GM12878 (cell line): ENCODE data around the gene SNX22. TPM values are rescaled to one million over a fixed set of nuclear protein-coding genes. Genes with fewer than 3 reads are reported as not detected.

Source experiments
- ATAC-seq: fragments of 200-7000 bp; cut with Tn5 transposase; 3 replicates; pipeline ENCODE4 v1.9.1; 2020; ENCODE audit warnings: mild to moderate bottlenecking, moderate library complexity
- BruUV-seq: library from RNA; stranded (reverse); fragments of 400-500 nt; replicated peaks from 2 replicates; lab custom pipeline; 2021; lab: Mats Ljungman, UMichigan
- CTCF ChIA-PET: fragments of 300-600 bp; sonication (Branson Sonifier 250); formaldehyde crosslinking; extraction: SDS; loops from one replicate; lab custom pipeline; 2021; ENCODE audit warnings: inconsistent platforms; lab: Yijun Ruan, JAX
- POLR2A ChIA-PET: fragments of 350-600 bp; formaldehyde crosslinking; extraction: SDS; loops from one replicate; lab custom pipeline; 2021; ENCODE audit warnings: inconsistent platforms; lab: Charles Lee
- RAD21 ChIA-PET: fragments of 300-600 bp; sonication (Branson Sonifier 250); formaldehyde crosslinking; loops from one replicate; lab custom pipeline; 2023; ENCODE audit warnings: antibody characterized with exemption; ENCODE audit not compliant: unreplicated experiment; lab: Charles Lee
- SMC1A ChIA-PET: fragments of 300-600 bp; sonication (Branson Sonifier 250); formaldehyde crosslinking; loops from one replicate; lab custom pipeline; 2023; ENCODE audit not compliant: unreplicated experiment, uncharacterized antibody; lab: Charles Lee
- DNase-seq: peaks from one replicate; pipeline ENCODE4 v3.0.0-alpha.2; 2011; ENCODE audit warnings: low read depth, low spot score
- FAIRE-seq: peaks from 3 replicates; lab custom pipeline; 2011; peaks lifted over from hg19 to GRCh38; lab: Jason Lieb, UNC
- H2AFZ ChIP-seq: 2 replicates; pipeline ENCODE4 v1.6.0; 2011; ENCODE audit warnings: low read depth, low read length, control low read depth; ENCODE audit not compliant: control insufficient read depth
- H3K27ac ChIP-seq: 2 replicates; pipeline ENCODE4 v1.5.1; 2011; ENCODE audit warnings: control low read depth; ENCODE audit not compliant: control insufficient read depth, insufficient read depth
- H3K27me3 ChIP-seq, 2 experiments: replicated peaks in 1 of 2; 2 replicates each; pipeline versions ENCODE4 v1.6.0 to v1.6.1; 2011; ENCODE audit warnings: low read length in 1 of 2; ENCODE audit not compliant: control insufficient read depth in 2 of 2, insufficient read depth in 2 of 2
- H3K36me3 ChIP-seq, 2 experiments: 2 replicates each; pipeline ENCODE4 v1.5.1; 2011; ENCODE audit warnings: low read length in 1 of 2; ENCODE audit not compliant: control insufficient read depth in 2 of 2, insufficient read depth in 2 of 2
- H3K4me1 ChIP-seq: 2 replicates; pipeline ENCODE4 v1.6.1; 2011; ENCODE audit warnings: mild to moderate bottlenecking, low read length, moderate library complexity, mixed read lengths; ENCODE audit not compliant: control insufficient read depth, insufficient read depth
- H3K4me2 ChIP-seq: 2 replicates; pipeline ENCODE4 v1.6.0; 2011; ENCODE audit warnings: control low read depth; ENCODE audit not compliant: control insufficient read depth, insufficient read depth
- H3K4me3 ChIP-seq: fragments of 200-600 bp; sonication (generic); 2 replicates; pipeline ENCODE4 v1.5.1; 2016
- H3K79me2 ChIP-seq: 2 replicates; pipeline ENCODE4 v1.6.0; 2011; ENCODE audit warnings: low read length; ENCODE audit not compliant: control insufficient read depth, insufficient read depth
- H3K9ac ChIP-seq: 2 replicates; pipeline ENCODE4 v1.8.0; 2011; ENCODE audit warnings: low read length, control low read depth, mixed read lengths; ENCODE audit not compliant: control insufficient read depth, insufficient read depth
- H3K9me3 ChIP-seq: replicated peaks from 3 replicates; pipeline ENCODE4 v1.5.1; 2011; ENCODE audit warnings: mild to moderate bottlenecking, low read length; ENCODE audit not compliant: control insufficient read depth, insufficient read depth
- H4K20me1 ChIP-seq: 2 replicates; pipeline ENCODE4 v1.6.0; 2011; ENCODE audit not compliant: control insufficient read depth, insufficient read depth
- ASH2L ChIP-seq: fragments of 300-600, 200-600 bp; sonication (generic); IDR thresholded peaks from 2 replicates; pipeline ENCODE4 v1.6.1; 2017; ENCODE audit warnings: low read depth, mild to moderate bottlenecking, borderline replicate concordance
- BMI1 ChIP-seq: fragments of 450-650 bp; IDR thresholded peaks from 2 replicates; pipeline ENCODE4 v1.6.1; 2016; ENCODE audit warnings: mild to moderate bottlenecking, moderate library complexity, borderline replicate concordance
- JUNB ChIP-seq: IDR thresholded peaks from 2 replicates; pipeline ENCODE4 v1.6.1; 2016; ENCODE audit warnings: antibody characterized with exemption, mild to moderate bottlenecking
- POU2F2 ChIP-seq: IDR thresholded peaks from 3 replicates; pipeline ENCODE4 v1.6.1; 2011; ENCODE audit warnings: low read depth, mild to moderate bottlenecking, low read length, borderline replicate concordance
- SMC3 ChIP-seq: IDR thresholded peaks from 2 replicates; pipeline ENCODE4 v1.6.1; 2011; ENCODE audit warnings: low read length, improper control_type of control experiment, borderline replicate concordance
- TCF3 ChIP-seq: IDR thresholded peaks from 2 replicates; pipeline ENCODE4 v1.6.1; 2012; ENCODE audit warnings: low read depth, mild to moderate bottlenecking, low read length, borderline replicate concordance; ENCODE audit not compliant: insufficient read depth
- YBX1 ChIP-seq: fragments of 450-650 bp; IDR thresholded peaks from 2 replicates; pipeline ENCODE4 v1.6.1; 2016; ENCODE audit warnings: antibody characterized with exemption
- ZNF217 ChIP-seq: fragments of 450-650 bp; IDR thresholded peaks from 2 replicates; pipeline ENCODE4 v1.6.1; 2017; ENCODE audit warnings: antibody characterized with exemption, mild to moderate bottlenecking
- WGBS: methylation state at CpG from one replicate; pipeline ENCODE4 v1.1.6; 2016; ENCODE audit warnings: low lambda C conversion rate; ENCODE audit not compliant: insufficient replicate concordance, insufficient coverage; ENCODE audit errors: missing lambda C conversion rate; 5-methylcytosine and 5-hydroxymethylcytosine counted together
- in situ Hi-C: fragments of 300-500 bp; cut with MboI; formaldehyde crosslinking; loops from 9 replicates; pipeline ENCODE4 v1.14.3; 2018; ENCODE audit warnings: mixed read lengths
- intact Hi-C: fragments of 100-400 bp; cut with micrococcal nuclease; formaldehyde crosslinking; loops from one replicate; pipeline ENCODE4 v1.14.2; 2022; ENCODE audit not compliant: unreplicated experiment
- polyA plus RNA-seq, 11 experiments: library from polyadenylated mRNA; depleted of rRNA in 4 of 11; unstranded in 6 of 11; stranded (reverse) in 5 of 11; fragments of >200 nt; fragmentation: Nextera tagmentation in 4 of 11; fragmentation: Illumina TruSeq in 1 of 11; extraction: Ambion mirVana in 4 of 11; extraction: Trizol in 1 of 11; gene quantifications; 1 replicate in 1 of 11; 2 replicates in 10 of 11; pipeline versions ENCODE4 v1.2.1 to v1.2.3, GENCODE V29; 2011 to 2016; ENCODE audit warnings: inconsistent platforms in 2 of 11, missing spikeins in 2 of 11, low read depth in 1 of 11
- total RNA-seq, 4 experiments: library from RNA; depleted of rRNA in 3 of 4; stranded (reverse); fragments of >200 nt in 3 of 4; fragmentation: Illumina TruSeq in 1 of 4; extraction: Trizol in 1 of 4; gene quantifications; 2 replicates each; pipeline versions ENCODE4 v1.2.1 to v1.2.3, GENCODE V29; 2013 to 2021
- TF ChIP-seq, protein P1 (sequence below): fragments of 450-650 bp; formaldehyde crosslinking; IDR thresholded peaks from 2 replicates; pipeline ENCODE4 v1.5.0; 2022; ENCODE audit warnings: mild to moderate bottlenecking, missing genetic modification characterization
- TF ChIP-seq, protein P2 (sequence below): fragments of 450-650 bp; conservative IDR thresholded peaks from 2 replicates; pipeline ENCODE4 v1.6.1; 2017; ENCODE audit warnings: mild to moderate bottlenecking, moderate library complexity
- TF ChIP-seq, protein P3 (sequence below): fragments of 450-650 bp; IDR thresholded peaks from 2 replicates; pipeline ENCODE4 v1.6.1; 2016; ENCODE audit warnings: mild to moderate bottlenecking, moderate library complexity, borderline replicate concordance

The SNX22 gene
- total and polyA plus RNA-seq, 10 of the 15 experiments (the other 5 are each of a cell fraction or from before 2014, with no cell fraction given), result 4.4 to 29.0 (median 8.7) TPM

DNA sequence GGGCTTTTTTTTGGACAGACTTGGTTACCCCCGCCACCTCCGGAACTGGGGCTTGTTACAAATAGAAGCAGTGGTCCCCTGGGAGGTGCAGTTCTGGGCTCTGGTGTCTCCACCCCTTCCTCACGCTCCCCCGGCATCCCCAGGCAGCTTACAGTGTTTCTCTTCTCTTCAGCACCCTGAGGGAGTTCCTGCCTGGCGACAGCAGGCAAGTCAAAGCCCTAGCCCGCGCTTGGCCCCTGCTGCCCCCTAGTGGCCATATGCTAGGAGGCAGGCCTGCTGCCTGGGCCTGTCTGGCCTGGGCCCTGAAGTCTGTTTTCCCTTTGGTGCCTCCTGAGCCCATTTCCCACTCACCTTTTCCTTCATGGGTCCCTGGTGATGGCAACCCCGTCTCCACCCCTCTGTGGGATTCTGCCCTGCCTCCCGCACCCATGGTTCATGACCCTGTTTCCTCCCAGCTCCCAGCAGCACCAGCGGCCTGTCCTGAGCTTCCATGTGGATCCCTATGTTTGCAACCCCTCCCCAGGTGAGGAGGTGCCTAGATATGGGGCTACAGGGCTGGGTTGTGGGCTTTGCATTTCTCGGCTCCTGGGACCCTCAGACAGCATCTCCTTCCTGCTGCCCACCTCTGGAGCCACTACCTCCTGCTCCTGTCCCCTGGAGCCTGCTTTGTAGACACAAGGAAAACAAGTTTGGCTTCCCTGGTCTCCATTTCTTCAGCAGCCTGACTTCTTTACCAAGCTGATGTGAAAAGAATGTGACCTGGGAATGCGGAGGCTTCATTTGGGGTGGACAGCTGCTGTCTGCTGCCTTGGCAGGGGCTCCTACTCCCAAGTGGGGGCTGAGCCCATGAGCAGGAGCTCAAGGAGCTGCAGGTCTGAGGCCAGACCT is 2.2 kb downstream of the SNX22 start:
- Histone ChIP-seq H3K79me2 (peaks cover 29% of the 10 kb centered on the region), H4K20me1 (peaks cover 16% of the 10 kb centered on the region), H3K36me3 (peaks cover 25 to 30% of the 10 kb centered on the region in 2 experiments; a peak in 3 of 4 replicates), H3K9me3 (no peaks in the 10 kb centered on the region), H3K27ac (peak overlapping the region; percentile 30), H3K27me3 (no peaks in the 10 kb centered on the region), H2AFZ (no peak overlapping the region; the same call in 1 of the 2 replicates), H3K4me2 (peak overlapping the region; percentile 82), H3K9ac (peak overlapping the region; percentile 58; the same call in 1 of the 2 replicates), H3K4me3 (peak overlapping the region; percentile 82), H3K4me1 (peaks cover 42% of the 10 kb centered on the region)
- ChIA-PET SMC1A (interaction anchor here (0.7 to 2.7 kb wide), 21 partner anchors 9 to 574 kb away, joined by 3 to 19 read pairs (median 4); partner anchors contain the start of genes CIAO2A, DAPK2 and PPIB), RAD21 (interaction anchor here (0.6 to 3.1 kb wide), 26 partner anchors 9 to 574 kb away, joined by 3 to 29 read pairs (median 4); partner anchors contain the start of genes CIAO2A, PPIB and SNX1), CTCF (interaction anchor here (0.6 to 5.6 kb wide), 43 partner anchors 10 to 921 kb away, joined by 3 to 98 read pairs (median 4); partner anchors contain the start of genes CIAO2A, PPIB and SNX1), POLR2A (interaction anchor here (0.5 to 4.0 kb wide), 11 partner anchors 9 to 1553 kb away, joined by 3 to 32 read pairs (median 5); partner anchors contain the start of genes CIAO2A, PPIB and SNX1)
- peak; percentile 76 for ATAC-seq
- intact Hi-C loops, result loop anchor here (1.0 to 10.0 kb wide), 3 partner anchors 60 to 679 kb away; partner anchors contain the start of gene CIAO2A
- peak; percentile 92 for FAIRE-seq
- no TSS peak for BruUV-seq
- in situ Hi-C loops, result no loop called here
- peak; percentile 86 for DNase-seq
- WGBS, result 13% methylated on average over 12 of the region's 12 CpGs
- TF ChIP-seq BMI1 (no peak), ASH2L (no peak), TCF3 (no peak), YBX1 (no peak), POU2F2 (peak; percentile 84; the same call in 2 of the 3 replicates), SMC3 (peak; percentile 74; the same call in 1 of the 2 replicates), ZNF217 (no peak), JUNB (no peak)
- TF ChIP-seq, protein P1, sequence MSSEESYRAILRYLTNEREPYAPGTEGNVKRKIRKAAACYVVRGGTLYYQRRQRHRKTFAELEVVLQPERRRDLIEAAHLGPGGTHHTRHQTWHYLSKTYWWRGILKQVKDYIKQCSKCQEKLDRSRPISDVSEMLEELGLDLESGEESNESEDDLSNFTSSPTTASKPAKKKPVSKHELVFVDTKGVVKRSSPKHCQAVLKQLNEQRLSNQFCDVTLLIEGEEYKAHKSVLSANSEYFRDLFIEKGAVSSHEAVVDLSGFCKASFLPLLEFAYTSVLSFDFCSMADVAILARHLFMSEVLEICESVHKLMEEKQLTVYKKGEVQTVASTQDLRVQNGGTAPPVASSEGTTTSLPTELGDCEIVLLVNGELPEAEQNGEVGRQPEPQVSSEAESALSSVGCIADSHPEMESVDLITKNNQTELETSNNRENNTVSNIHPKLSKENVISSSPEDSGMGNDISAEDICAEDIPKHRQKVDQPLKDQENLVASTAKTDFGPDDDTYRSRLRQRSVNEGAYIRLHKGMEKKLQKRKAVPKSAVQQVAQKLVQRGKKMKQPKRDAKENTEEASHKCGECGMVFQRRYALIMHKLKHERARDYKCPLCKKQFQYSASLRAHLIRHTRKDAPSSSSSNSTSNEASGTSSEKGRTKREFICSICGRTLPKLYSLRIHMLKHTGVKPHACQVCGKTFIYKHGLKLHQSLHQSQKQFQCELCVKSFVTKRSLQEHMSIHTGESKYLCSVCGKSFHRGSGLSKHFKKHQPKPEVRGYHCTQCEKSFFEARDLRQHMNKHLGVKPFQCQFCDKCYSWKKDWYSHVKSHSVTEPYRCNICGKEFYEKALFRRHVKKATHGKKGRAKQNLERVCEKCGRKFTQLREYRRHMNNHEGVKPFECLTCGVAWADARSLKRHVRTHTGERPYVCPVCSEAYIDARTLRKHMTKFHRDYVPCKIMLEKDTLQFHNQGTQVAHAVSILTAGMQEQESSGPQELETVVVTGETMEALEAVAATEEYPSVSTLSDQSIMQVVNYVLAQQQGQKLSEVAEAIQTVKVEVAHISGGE (CRISPR knock-in tag), result no peak
- TF ChIP-seq, protein P2, sequence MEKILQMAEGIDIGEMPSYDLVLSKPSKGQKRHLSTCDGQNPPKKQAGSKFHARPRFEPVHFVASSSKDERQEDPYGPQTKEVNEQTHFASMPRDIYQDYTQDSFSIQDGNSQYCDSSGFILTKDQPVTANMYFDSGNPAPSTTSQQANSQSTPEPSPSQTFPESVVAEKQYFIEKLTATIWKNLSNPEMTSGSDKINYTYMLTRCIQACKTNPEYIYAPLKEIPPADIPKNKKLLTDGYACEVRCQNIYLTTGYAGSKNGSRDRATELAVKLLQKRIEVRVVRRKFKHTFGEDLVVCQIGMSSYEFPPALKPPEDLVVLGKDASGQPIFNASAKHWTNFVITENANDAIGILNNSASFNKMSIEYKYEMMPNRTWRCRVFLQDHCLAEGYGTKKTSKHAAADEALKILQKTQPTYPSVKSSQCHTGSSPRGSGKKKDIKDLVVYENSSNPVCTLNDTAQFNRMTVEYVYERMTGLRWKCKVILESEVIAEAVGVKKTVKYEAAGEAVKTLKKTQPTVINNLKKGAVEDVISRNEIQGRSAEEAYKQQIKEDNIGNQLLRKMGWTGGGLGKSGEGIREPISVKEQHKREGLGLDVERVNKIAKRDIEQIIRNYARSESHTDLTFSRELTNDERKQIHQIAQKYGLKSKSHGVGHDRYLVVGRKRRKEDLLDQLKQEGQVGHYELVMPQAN, result no peak; the same call in 1 of the 2 replicates
- TF ChIP-seq, protein P3, sequence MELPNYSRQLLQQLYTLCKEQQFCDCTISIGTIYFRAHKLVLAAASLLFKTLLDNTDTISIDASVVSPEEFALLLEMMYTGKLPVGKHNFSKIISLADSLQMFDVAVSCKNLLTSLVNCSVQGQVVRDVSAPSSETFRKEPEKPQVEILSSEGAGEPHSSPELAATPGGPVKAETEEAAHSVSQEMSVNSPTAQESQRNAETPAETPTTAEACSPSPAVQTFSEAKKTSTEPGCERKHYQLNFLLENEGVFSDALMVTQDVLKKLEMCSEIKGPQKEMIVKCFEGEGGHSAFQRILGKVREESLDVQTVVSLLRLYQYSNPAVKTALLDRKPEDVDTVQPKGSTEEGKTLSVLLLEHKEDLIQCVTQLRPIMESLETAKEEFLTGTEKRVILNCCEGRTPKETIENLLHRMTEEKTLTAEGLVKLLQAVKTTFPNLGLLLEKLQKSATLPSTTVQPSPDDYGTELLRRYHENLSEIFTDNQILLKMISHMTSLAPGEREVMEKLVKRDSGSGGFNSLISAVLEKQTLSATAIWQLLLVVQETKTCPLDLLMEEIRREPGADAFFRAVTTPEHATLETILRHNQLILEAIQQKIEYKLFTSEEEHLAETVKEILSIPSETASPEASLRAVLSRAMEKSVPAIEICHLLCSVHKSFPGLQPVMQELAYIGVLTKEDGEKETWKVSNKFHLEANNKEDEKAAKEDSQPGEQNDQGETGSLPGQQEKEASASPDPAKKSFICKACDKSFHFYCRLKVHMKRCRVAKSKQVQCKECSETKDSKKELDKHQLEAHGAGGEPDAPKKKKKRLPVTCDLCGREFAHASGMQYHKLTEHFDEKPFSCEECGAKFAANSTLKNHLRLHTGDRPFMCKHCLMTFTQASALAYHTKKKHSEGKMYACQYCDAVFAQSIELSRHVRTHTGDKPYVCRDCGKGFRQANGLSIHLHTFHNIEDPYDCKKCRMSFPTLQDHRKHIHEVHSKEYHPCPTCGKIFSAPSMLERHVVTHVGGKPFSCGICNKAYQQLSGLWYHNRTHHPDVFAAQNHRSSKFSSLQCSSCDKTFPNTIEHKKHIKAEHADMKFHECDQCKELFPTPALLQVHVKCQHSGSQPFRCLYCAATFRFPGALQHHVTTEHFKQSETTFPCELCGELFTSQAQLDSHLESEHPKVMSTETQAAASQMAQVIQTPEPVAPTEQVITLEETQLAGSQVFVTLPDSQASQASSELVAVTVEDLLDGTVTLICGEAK, result no peak
